ENCODE data around the gene SAMD1. TPM values are rescaled to one million over a fixed set of nuclear protein-coding genes. Genes with fewer than 3 reads are reported as not detected.

SAMD1 gene
- total and polyA plus RNA-seq, 9 of the 15 experiments (the other 6 are each of a cell fraction or from before 2014, with no cell fraction given) = 2.9 to 96.0 (median 43.5) TPM

DNA sequence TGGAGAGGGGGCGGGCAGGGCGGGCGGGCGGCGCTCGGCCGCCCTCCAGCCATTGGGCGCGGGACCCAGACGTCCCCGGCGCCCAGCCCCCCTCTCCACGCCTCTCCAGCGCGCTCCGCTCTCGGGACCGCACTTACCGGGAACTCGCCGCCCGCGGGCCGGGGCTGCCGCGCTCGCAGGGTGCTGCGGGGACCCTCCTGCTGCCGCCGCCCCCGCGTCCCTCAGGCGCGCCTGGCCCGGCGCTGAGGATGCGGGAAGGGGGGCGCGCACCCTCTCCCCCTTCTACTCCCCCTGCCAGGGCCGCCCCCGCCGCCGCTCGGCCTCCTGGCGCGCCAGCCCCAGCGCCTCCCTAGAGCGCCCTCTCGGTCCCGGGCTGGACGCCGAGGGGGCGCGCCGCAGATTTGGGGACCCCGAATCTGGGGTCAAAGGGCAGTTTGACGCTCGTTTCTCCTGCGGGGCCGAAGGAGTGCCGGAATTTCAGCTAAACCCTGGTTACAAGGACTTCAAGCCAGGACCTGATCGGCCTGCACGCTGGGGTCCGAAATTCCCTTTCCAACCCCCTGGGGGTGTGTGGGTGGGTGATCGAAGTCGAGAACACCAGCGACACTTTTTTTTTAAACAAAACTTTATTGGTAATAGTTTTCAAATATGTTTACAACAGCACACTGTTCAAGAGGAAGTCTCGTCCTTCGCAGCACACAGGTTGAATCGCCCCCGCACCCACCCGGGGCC lies 696 bp upstream of the SAMD1 start (continued):
- TF ChIP-seq, protein P1, sequence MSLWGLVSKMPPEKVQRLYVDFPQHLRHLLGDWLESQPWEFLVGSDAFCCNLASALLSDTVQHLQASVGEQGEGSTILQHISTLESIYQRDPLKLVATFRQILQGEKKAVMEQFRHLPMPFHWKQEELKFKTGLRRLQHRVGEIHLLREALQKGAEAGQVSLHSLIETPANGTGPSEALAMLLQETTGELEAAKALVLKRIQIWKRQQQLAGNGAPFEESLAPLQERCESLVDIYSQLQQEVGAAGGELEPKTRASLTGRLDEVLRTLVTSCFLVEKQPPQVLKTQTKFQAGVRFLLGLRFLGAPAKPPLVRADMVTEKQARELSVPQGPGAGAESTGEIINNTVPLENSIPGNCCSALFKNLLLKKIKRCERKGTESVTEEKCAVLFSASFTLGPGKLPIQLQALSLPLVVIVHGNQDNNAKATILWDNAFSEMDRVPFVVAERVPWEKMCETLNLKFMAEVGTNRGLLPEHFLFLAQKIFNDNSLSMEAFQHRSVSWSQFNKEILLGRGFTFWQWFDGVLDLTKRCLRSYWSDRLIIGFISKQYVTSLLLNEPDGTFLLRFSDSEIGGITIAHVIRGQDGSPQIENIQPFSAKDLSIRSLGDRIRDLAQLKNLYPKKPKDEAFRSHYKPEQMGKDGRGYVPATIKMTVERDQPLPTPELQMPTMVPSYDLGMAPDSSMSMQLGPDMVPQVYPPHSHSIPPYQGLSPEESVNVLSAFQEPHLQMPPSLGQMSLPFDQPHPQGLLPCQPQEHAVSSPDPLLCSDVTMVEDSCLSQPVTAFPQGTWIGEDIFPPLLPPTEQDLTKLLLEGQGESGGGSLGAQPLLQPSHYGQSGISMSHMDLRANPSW (CRISPR knock-in tag; IDR thresholded peaks at IDR 0.05) = no peak
- TF ChIP-seq ZNF830 (CRISPR knock-in tag; IDR thresholded peaks at IDR 0.05) (no peak), ZFP36 (IDR thresholded peaks at IDR 0.05; ENCODE audit: low read depth, low read length, partially characterized antibody) (no peak), POLR3A (IDR thresholded peaks at IDR 0.05; ENCODE audit: borderline replicate concordance, extremely low read depth, insufficient read depth, insufficient read length) (no peak), LCOR (CRISPR knock-in tag; IDR thresholded peaks at IDR 0.05) (0 out of 2 replicates have a peak, but pooled peaks have one; percentile 25), ARID3B (CRISPR knock-in tag; IDR thresholded peaks at IDR 0.05; ENCODE audit: borderline replicate concordance) (no peak), YY1 (IDR thresholded peaks at IDR 0.05; ENCODE audit: borderline replicate concordance in 1 of 3, control insufficient read depth in 1 of 3, extremely low read depth in 1 of 3, insufficient read depth in 3 of 3, insufficient read length in 1 of 3, insufficient replicate concordance in 2 of 3, low read depth in 1 of 3, low read length in 2 of 3) (peak in 1 of 3 experiments; percentile 18), KAT8 (IDR thresholded peaks at IDR 0.05; ENCODE audit: low read depth) (no peak), MTA3 (IDR thresholded peaks at IDR 0.05; ENCODE audit: borderline replicate concordance) (peak; percentile 90; the same call in 1 of the 2 replicates), RFX5 (IDR thresholded peaks at IDR 0.05; ENCODE audit: low read depth, low read length) (no peak), ZFP91 (CRISPR knock-in tag; IDR thresholded peaks at IDR 0.05) (no peak), RBM17 (IDR thresholded peaks at IDR 0.05; ENCODE audit: borderline replicate concordance, low read depth, low read length) (no peak), E2F8 (IDR thresholded peaks at IDR 0.05; ENCODE audit: low read depth, partially characterized antibody) (peak; percentile 51), DACH1 (IDR thresholded peaks at IDR 0.05; ENCODE audit: partially characterized antibody) (no peak)
